Hematopoietic multipotent progenitor cell (in vitro differentiated cells): ENCODE results near the gene ACTR1A. TPM values are rescaled to one million over a fixed set of nuclear protein-coding genes. Genes with fewer than 3 reads are reported as not detected.
"Not testable (repeated sequence)": the region's sequence is repeated elsewhere in the genome, so short reads cannot be mapped to it uniquely, and the experiment has no call there.

Source experiments
- DNase-seq, 3 donors: peaks; one replicate each; pipeline ENCODE4 v3.0.0-alpha.2; 2011 to 2015; ENCODE audit warnings: low read depth in 2 of 3, low spot score in 2 of 3
- total RNA-seq: library from RNA; depleted of rRNA; stranded (reverse); fragments of >200 nt; gene quantifications from one replicate; pipeline ENCODE4 v1.2.3, GENCODE V29; 2012

ACTR1A gene
- total RNA-seq, 1 donor: 104 TPM

DNA sequence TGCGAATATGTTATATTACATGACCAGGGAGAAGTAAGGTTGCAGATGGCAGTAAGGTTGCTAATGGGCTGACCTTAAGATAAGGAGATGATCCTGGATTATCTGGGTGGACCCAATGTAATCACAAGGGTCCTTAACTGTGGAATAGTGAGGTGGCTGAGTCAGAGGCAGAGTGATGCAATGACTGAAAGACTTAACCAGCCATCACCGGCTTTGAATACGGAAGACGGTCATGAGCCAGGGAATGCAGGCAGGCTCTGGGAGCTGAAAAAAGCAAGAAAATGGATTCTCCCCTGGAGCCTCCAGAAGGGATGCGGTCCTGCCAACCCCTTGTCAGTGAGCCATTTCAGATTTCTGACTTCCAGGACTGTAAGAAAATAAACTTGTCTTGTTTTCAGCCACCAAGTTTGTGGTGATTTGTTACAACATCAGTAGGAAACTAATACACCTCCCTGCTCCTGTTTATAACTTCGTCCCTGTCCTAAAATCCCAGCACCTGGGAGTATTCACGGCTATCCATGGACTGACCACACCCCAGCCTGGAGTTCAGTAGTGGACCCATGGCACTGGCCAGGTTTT lies 46.5 kb downstream of the ACTR1A start:
- DNase-seq: no peak

- DNase-seq: not testable (repeated sequence)
Measured at GRCh38 chr10:102454662-102455487, 47.6 kb downstream of the ACTR1A start.

DNA sequence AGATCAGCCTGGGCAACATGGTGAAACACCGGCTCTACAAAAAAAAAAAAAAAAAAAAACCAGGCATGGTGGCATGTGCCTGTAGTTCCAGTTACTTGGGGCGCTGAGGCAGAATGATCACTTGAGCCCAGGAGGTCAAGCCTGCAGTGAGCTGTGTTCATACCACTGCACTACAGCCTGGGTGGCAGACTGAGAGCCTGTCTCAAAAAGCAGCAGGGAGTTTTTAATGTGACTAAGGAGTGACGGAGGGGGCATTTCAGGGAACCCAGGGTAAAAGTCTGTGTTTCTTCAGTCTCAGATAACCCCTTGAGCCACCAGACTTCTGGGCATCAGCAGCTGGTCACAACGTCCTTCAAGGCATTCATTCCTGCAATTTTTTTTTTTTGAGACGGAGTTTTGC lies 49.0 kb downstream of the ACTR1A start:
- no peak for DNase-seq

- peak in 1 of 3 donors; percentile 31 for DNase-seq
Measured at GRCh38 chr10:102452672-102453340, 49.7 kb downstream of the ACTR1A start.

- no peak for DNase-seq
Measured at GRCh38 chr10:102451105-102451969, 51.2 kb downstream of the ACTR1A start, which contains the start of gene C10orf95. Gene C10orf95 (minus strand): TSS chr10:102451543. CDS start chr10:102451093, 450 bp downstream.

- peak; percentile 83 to 90 (median 85) for DNase-seq
Measured at GRCh38 chr10:102450374-102451104, 52.0 kb downstream of the ACTR1A start.

DNA sequence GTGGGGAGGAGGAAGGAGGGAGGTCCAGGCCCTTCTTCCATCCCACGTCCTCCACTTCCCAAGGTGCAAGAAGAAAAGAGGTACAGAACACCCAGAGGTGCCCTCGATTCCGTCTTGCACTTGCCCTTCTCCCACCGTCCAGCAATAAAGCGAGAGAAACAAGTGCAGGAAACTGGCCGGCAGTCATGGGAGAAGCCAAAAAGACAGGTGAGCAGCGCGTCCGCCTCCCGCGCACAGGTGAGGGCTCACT lies 52.5 kb downstream of the ACTR1A start:
- DNase-seq: peak in 1 of 3 donors; percentile 43

- DNase-seq: peak in 2 of 3 donors; percentile 81 to 86
Measured at GRCh38 chr10:102449321-102450123, 53.0 kb downstream of the ACTR1A start.

DNA sequence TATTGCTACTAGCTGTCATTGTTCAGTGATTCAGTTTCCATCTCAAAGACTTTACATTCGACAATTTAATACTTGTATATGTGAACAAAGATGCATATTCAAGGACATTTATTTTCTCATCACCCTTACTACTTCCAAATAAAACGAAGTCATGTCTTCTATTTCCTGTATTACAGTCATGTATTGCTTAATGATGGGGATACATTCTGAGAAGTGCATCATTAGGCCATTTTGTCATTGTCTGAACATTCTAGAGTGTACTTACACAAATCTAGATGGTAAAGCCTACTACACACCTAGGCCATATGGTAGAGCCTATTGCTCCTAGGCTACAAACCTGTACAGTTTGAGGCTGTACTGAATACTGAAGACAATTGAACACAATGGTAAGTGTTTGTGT lies 57.7 kb downstream of the ACTR1A start:
- no peak for DNase-seq

- peak in 1 of 3 donors; percentile 52 for DNase-seq
Measured at GRCh38 chr10:102438374-102438773, 64.1 kb downstream of the ACTR1A start.

DNA sequence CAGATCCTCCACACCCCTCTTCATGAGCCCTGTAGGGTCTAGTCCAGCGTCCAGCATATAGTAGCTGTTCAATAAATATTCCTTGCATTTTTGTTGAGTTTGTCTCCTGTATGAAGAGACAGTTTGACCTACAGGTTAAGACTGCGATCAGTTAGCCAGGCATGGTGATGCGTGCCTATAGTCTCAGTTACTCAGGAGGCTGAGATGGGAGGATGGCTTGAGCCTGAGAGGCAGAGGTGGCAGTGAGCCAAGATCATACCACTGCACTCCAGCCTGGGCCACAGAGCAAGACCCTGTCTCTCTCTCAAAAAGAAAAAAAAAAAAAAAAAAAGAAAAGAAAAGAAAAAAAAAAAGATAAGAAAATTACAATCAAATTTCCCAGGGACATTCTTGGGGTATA lies 65.0 kb downstream of the ACTR1A start:
- DNase-seq: no peak

GRCh38 chr10:102436312-102436711 lies 66.2 kb downstream of the ACTR1A start:
- no peak for DNase-seq

DNA sequence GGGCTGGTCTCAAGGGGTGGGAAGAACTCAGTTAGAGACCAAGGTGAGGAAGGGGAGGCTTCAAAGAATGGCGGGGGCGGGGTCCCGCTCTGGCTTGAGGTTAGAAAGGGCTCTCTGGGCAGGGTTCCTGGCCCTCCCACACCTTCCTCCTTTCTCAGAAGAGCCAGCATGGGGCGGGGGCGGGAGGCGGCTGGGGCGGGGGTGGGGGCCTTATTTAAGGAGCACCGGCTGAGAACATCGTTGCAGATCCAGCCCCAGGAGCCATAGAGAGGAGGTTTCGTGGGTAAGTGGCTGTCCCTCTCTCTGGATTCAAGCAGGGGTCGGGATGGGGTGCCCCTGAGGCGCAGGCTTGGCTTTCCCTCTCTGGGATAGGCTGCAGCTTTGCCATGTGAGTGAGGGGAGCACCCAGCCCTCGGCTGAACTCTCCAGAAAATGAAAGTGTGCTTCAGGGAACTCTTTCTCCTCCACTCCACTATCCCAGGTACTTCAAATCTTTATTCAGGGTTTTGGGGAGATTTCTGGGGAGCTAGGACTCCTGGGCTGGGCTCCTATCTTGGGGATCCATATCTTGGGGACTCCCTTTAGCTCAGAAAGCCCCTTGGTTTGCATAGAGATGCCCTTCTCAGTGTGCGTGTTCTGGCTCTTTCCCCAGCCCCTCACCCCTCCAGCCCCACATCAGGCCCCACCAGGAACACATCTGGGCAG lies 66.8 kb downstream of the ACTR1A start:
- DNase-seq: peak in 2 of 3 donors; percentile 53 to 56

DNA sequence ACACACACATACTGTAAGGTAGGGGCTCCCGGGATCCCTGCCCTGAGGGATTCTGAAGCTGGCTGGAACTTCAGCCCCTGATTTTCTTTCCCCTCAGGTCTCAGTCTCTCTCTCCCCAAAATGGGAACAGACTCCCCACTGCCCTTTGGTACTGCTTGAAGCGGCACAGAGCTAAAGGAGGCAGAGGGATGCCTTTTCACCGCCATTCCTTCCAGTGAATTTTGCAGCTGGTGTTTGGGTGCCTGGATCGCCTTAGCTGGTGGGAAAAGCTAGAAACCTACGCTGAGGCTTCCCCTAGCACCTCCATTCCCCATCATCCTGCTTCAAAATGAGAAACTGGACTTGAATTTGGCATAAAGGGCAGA lies 67.4 kb downstream of the ACTR1A start:
- DNase-seq: no peak

DNA sequence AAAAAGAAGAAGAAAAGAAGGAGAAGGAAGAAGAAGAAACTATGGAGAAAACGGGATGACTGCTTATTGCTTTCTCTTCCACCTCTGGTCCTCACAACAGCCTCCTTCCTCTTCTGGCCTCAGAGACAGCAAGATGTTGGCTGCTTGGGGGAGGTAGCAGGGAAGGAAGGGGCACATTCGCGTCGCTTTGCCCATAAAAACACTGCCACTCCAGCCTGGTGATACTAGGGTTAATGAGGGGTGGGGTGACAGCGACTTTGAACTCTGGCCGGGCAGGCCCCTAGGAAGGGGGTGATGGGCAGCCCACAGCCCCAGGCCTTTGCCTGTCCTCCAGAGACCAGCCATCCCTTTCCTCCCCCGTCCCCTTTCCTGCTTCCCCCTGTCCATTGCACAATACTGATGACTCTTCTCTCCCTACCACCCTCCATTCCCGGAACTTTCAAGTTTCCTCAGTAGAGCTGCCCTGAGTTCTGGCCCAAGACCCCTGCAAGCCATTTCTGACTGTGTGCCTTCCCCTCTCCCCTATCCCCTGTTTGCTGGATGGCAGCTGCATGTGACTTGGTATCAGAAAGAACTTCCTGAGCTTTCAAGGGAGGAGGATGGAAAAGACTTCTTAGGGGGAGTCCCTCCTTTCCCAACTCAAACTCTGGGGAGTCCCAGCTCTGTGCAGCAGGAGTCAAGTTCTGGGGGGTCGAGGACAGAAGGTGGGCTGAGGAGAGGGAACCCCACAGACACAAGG lies 67.9 kb downstream of the ACTR1A start:
- no peak for DNase-seq

DNA sequence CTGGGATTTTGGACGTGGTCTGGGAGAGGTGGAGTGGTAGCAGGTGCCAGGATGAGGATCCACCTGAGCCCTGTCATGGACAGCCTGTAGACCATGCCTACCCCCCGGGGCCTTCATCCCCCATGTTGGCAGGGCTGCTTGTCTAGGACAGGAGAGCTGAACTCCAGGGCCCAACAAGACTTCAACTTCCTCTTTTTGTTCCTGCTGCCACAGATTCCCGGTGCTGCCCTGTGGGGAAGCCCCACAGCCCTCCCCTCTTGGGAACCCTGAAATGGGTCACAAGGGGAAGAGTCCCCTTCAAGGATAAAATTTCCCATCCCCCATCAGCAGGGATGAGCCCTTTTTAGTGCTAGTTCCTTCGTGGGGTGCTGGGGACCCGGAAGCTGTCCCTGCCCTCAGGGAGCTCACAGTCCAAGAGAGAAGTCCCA lies 68.9 kb downstream of the ACTR1A start:
- DNase-seq: peak in 1 of 3 donors; percentile 60

GRCh38 chr10:102432162-102432950 lies 70.2 kb downstream of the ACTR1A start, which contains the start of gene CUEDC2:
Gene CUEDC2 (minus strand): TSS chr10:102432574. CDS start chr10:102425188, 7,386 bp downstream.
- peak; percentile 83 to 98 (median 96) for DNase-seq
